Mesendoderm (in vitro differentiated cells): ENCODE data around the gene CECR2.
A peak's percentile ranks its signal among the peaks of the same experiment; 100 is the strongest.

ENCODE experiments used
- DNase-seq: peaks from one replicate; pipeline ENCODE4 v3.0.0; 2013
- H2AK5ac ChIP-seq: 2 replicates; pipeline ENCODE4 v1.6.1; 2013; ENCODE audit warnings: low read length, inconsistent platforms
- H2BK120ac ChIP-seq: 2 replicates; pipeline ENCODE4 v1.6.1; 2013; ENCODE audit warnings: low read depth, mild to moderate bottlenecking, low read length, moderate library complexity, mixed read lengths
- H2BK15ac ChIP-seq: replicated peaks from 2 replicates; pipeline ENCODE4 v1.6.1; 2013; ENCODE audit warnings: low read depth, mild to moderate bottlenecking, moderate library complexity
- H2BK5ac ChIP-seq: 2 replicates; pipeline ENCODE4 v1.6.1; 2013; ENCODE audit warnings: low read length, inconsistent platforms
- H3K18ac ChIP-seq: 2 replicates; pipeline ENCODE4 v1.6.1; 2013; ENCODE audit warnings: mild to moderate bottlenecking, low read length, mixed read lengths
- H3K23ac ChIP-seq: one replicate; pipeline ENCODE4 v1.6.1; 2013; ENCODE audit warnings: low read length
- H3K27ac ChIP-seq: 2 replicates; pipeline ENCODE4 v1.5.1; 2013; ENCODE audit warnings: low read depth, mild to moderate bottlenecking, inconsistent platforms, low read length, moderate library complexity
- H3K27me3 ChIP-seq: 2 replicates; pipeline ENCODE4 v1.6.1; 2013; ENCODE audit warnings: low read length, control low read depth, mild to moderate bottlenecking, inconsistent platforms; ENCODE audit not compliant: insufficient read depth, poor library complexity
- H3K36me3 ChIP-seq: 2 replicates; pipeline ENCODE4 v1.6.1; 2013; ENCODE audit warnings: low read length, inconsistent platforms; ENCODE audit not compliant: control insufficient read depth, insufficient read depth
- H3K4ac ChIP-seq: one replicate; pipeline ENCODE4 v1.6.1; 2013; ENCODE audit warnings: low read depth, mild to moderate bottlenecking, low read length, moderate library complexity
- H3K4me1 ChIP-seq: 2 replicates; pipeline ENCODE4 v1.6.1; 2013; ENCODE audit warnings: low read depth, low read length, inconsistent platforms; ENCODE audit not compliant: control insufficient read depth
- H3K4me2 ChIP-seq: 2 replicates; pipeline ENCODE4 v1.6.1; 2013; ENCODE audit warnings: low read length
- H3K4me3 ChIP-seq: 2 replicates; pipeline ENCODE4 v1.5.1; 2013; ENCODE audit warnings: mild to moderate bottlenecking, low read length
- H3K56ac ChIP-seq: one replicate; pipeline ENCODE4 v1.6.1; 2013; ENCODE audit warnings: low read length
- H3K79me1 ChIP-seq: 2 replicates; pipeline ENCODE4 v1.6.1; 2013; ENCODE audit warnings: low read length, inconsistent platforms
- H3K79me2 ChIP-seq: 2 replicates; pipeline ENCODE4 v1.6.1; 2013; ENCODE audit warnings: mild to moderate bottlenecking, low read length; ENCODE audit not compliant: control insufficient read depth, insufficient read depth
- H3K9ac ChIP-seq: 2 replicates; pipeline ENCODE4 v1.6.1; 2013; ENCODE audit warnings: low read length, inconsistent platforms
- H4K5ac ChIP-seq: one replicate; pipeline ENCODE4 v1.6.1; 2013; ENCODE audit warnings: low read length
- H4K8ac ChIP-seq: one replicate; pipeline ENCODE4 v1.6.1; 2013; ENCODE audit warnings: low read depth, mild to moderate bottlenecking, control low read depth, low read length, moderate library complexity
- WGBS: extraction: QIAGEN DNeasy Blood & Tissue Kit; methylation state at CpG from one replicate; pipeline ENCODE4 v1.1.7; 2013; ENCODE audit warnings: low lambda C conversion rate, missing lambda C conversion rate; ENCODE audit not compliant: insufficient coverage; ENCODE audit errors: extremely low coverage; 5-methylcytosine and 5-hydroxymethylcytosine counted together

Gene CECR2

GRCh38 chr22:17352798-17353197, 16.5 kb upstream of the CECR2 start:
- Histone ChIP-seq H2AK5ac (no peak overlapping the region), H3K18ac (no peak overlapping the region), H3K36me3 (no peaks in the 10 kb centered on the region), H3K4ac (no peak overlapping the region), H2BK5ac (no peak overlapping the region), H3K79me1 (no peaks in the 10 kb centered on the region), H3K23ac (no peak overlapping the region), H3K27ac (no peak overlapping the region), H3K27me3 (no peaks in the 10 kb centered on the region), H3K4me2 (no peak overlapping the region), H3K4me1 (no peaks in the 10 kb centered on the region), H4K5ac (no peak overlapping the region), H2BK15ac (no peak overlapping the region), H3K56ac (no peak overlapping the region), H3K79me2 (no peaks in the 10 kb centered on the region), H3K9ac (no peak overlapping the region), H3K4me3 (no peak overlapping the region), H4K8ac (no peak overlapping the region), H2BK120ac (no peak overlapping the region)
- no peak for DNase-seq
- WGBS = no CpG with 5 or more reads among the region's 4 CpGs

DNA sequence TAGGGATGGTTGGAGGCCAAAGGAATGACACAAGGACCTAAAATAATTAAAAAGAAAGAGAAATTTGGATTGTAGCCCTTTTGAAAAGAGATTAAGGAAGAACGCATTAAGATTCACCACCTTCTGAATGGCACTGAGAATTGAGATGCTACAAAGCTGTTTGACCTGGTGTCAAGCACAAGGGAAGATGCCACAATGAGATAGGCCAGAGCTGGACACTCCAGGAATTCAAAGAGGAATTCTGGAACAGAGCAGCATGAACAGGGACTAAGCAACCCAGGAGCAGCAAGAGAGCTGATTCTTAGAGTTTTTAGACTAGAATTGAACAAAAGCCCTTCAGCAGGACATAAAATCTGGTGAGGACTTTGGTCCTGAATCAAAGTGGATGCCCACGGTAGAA, 11.6 kb upstream of the CECR2 start:
- Histone ChIP-seq H2BK15ac (no peak overlapping the region), H3K27me3 (no peaks in the 10 kb centered on the region), H3K79me2 (no peaks in the 10 kb centered on the region), H3K27ac (no peak overlapping the region), H3K4me3 (no peak overlapping the region), H3K79me1 (no peaks in the 10 kb centered on the region), H3K23ac (no peak overlapping the region), H3K4me1 (no peaks in the 10 kb centered on the region), H2AK5ac (no peak overlapping the region), H3K18ac (no peak overlapping the region), H3K36me3 (no peaks in the 10 kb centered on the region), H3K4ac (no peak overlapping the region), H3K4me2 (no peak overlapping the region), H2BK120ac (no peak overlapping the region), H2BK5ac (no peak overlapping the region), H3K56ac (no peak overlapping the region), H3K9ac (no peak overlapping the region), H4K5ac (no peak overlapping the region), H4K8ac (no peak overlapping the region)
- no CpG with 5 or more reads among the region's 2 CpGs for WGBS
- no peak for DNase-seq

- Histone ChIP-seq H2AK5ac (no peak overlapping the region), H3K4ac (peak overlapping the region; percentile 3), H4K8ac (no peak overlapping the region), H3K9ac (no peak overlapping the region), H3K27ac (no peak overlapping the region), H3K36me3 (no peaks in the 10 kb centered on the region), H2BK15ac (no peak overlapping the region), H3K56ac (peak overlapping the region; percentile 1), H3K18ac (no peak overlapping the region), H2BK120ac (no peak overlapping the region), H3K4me1 (no peaks in the 10 kb centered on the region), H3K4me3 (no peak overlapping the region), H2BK5ac (no peak overlapping the region), H3K79me2 (no peaks in the 10 kb centered on the region), H3K79me1 (no peaks in the 10 kb centered on the region), H3K4me2 (no peak overlapping the region), H3K27me3 (no peaks in the 10 kb centered on the region), H4K5ac (no peak overlapping the region), H3K23ac (no peak overlapping the region)
- no CpG with 5 or more reads among the region's 9 CpGs for WGBS
- no peak for DNase-seq
Observed at GRCh38 chr22:17358415-17358814, 10.8 kb upstream of the CECR2 start.

GRCh38 chr22:17359501-17359900, 9.8 kb upstream of the CECR2 start:
- H2BK15ac ChIP-seq = no peak overlapping the region
- H2BK5ac ChIP-seq = no peak overlapping the region
- H3K18ac ChIP-seq = no peak overlapping the region
- no peak overlapping the region for H4K8ac ChIP-seq
- no peak overlapping the region for H3K27ac ChIP-seq
- H3K4me3 ChIP-seq = no peak overlapping the region
- no peak overlapping the region for H4K5ac ChIP-seq
- H3K79me2 ChIP-seq = no peaks in the 10 kb centered on the region
- WGBS = no CpG with 5 or more reads among the region's 4 CpGs
- no peak overlapping the region for H3K9ac ChIP-seq
- no peaks in the 10 kb centered on the region for H3K36me3 ChIP-seq
- H3K4ac ChIP-seq = no peak overlapping the region
- H3K27me3 ChIP-seq = no peaks in the 10 kb centered on the region
- no peak overlapping the region for H2AK5ac ChIP-seq
- H3K4me2 ChIP-seq = no peak overlapping the region
- H3K4me1 ChIP-seq = no peaks in the 10 kb centered on the region
- no peak overlapping the region for H3K56ac ChIP-seq
- no peak overlapping the region for H2BK120ac ChIP-seq
- DNase-seq = peak; percentile 43
- no peaks in the 10 kb centered on the region for H3K79me1 ChIP-seq
- H3K23ac ChIP-seq = no peak overlapping the region

- Histone ChIP-seq H3K56ac (peak overlapping the region; percentile 75), H4K5ac (no peak overlapping the region), H3K79me1 (peaks cover 2% of the 10 kb centered on the region), H3K23ac (no peak overlapping the region), H3K27me3 (no peaks in the 10 kb centered on the region), H3K79me2 (peaks cover 18% of the 10 kb centered on the region), H4K8ac (peak overlapping the region; percentile 94), H3K4me2 (no peak overlapping the region), H3K18ac (peak overlapping the region; percentile 51), H3K4me3 (no peak overlapping the region), H3K4me1 (peaks cover 8% of the 10 kb centered on the region), H3K27ac (peak overlapping the region; percentile 61), H2BK15ac (no peak overlapping the region), H3K9ac (peak overlapping the region; percentile 43), H2AK5ac (no peak overlapping the region), H3K4ac (peak overlapping the region; percentile 76), H2BK5ac (peak overlapping the region; percentile 49), H3K36me3 (no peaks in the 10 kb centered on the region), H2BK120ac (no peak overlapping the region)
- WGBS = no CpG with 5 or more reads among the region's 13 CpGs
- DNase-seq = no peak
Observed at GRCh38 chr22:17366329-17366728, 2.9 kb upstream of the CECR2 start.

- H3K4ac ChIP-seq = peak overlapping the region; percentile 76
- H2BK120ac ChIP-seq = no peak overlapping the region
- peaks cover 22% of the 10 kb centered on the region for H3K79me2 ChIP-seq
- no CpG with 5 or more reads among the region's 11 CpGs for WGBS
- H3K36me3 ChIP-seq = no peaks in the 10 kb centered on the region
- peak overlapping the region; percentile 94 for H4K8ac ChIP-seq
- DNase-seq = peak; percentile 89
- H3K4me1 ChIP-seq = peaks cover 8% of the 10 kb centered on the region
- H3K9ac ChIP-seq = peak overlapping the region; percentile 64
- H2BK15ac ChIP-seq = peak overlapping the region; percentile 96
- peak overlapping the region; percentile 7 for H3K23ac ChIP-seq
- H3K27ac ChIP-seq = peak overlapping the region; percentile 61
- H3K79me1 ChIP-seq = peaks cover 2% of the 10 kb centered on the region
- H3K4me3 ChIP-seq = no peak overlapping the region
- H3K4me2 ChIP-seq = peak overlapping the region; percentile 14
- peak overlapping the region; percentile 66 for H2BK5ac ChIP-seq
- H3K27me3 ChIP-seq = no peaks in the 10 kb centered on the region
- peak overlapping the region; percentile 71 for H3K18ac ChIP-seq
- no peak overlapping the region for H4K5ac ChIP-seq
- H3K56ac ChIP-seq = peak overlapping the region; percentile 89
- H2AK5ac ChIP-seq = no peak overlapping the region
Observed at GRCh38 chr22:17366830-17367229, 2.4 kb upstream of the CECR2 start.
